Choroid plexus epithelial cell (primary cell): Measurements from ENCODE around the gene EEF1AKMT3.
A peak's percentile ranks its signal among the peaks of the same experiment; 100 is the strongest.

Experiments
- DNase-seq: peaks from one replicate; pipeline ENCODE4 v3.0.0-alpha.2; 2010; ENCODE audit warnings: low read depth
- H3K4me3 ChIP-seq: 2 replicates; pipeline ENCODE4 v1.5.1; 2011; ENCODE audit warnings: low read depth, mild to moderate bottlenecking, control low read depth, low read length, moderate library complexity
- CTCF ChIP-seq: conservative IDR thresholded peaks from 2 replicates; pipeline ENCODE4 v1.5.1; 2011; ENCODE audit warnings: low read depth, mild to moderate bottlenecking, control low read depth, inconsistent platforms, low read length, moderate library complexity

The EEF1AKMT3 gene

GRCh38 chr12:57763881-57764661 lies 8.3 kb upstream of the EEF1AKMT3 start:
- H3K4me3 ChIP-seq = no peak overlapping the region
- DNase-seq = no peak
- TF ChIP-seq CTCF = no peak

GRCh38 chr12:57764662-57765002 lies 7.8 kb upstream of the EEF1AKMT3 start:
- TF ChIP-seq CTCF = no peak
- DNase-seq = no peak
- peak overlapping the region; percentile 42 for H3K4me3 ChIP-seq

- peak overlapping the region; percentile 42 for H3K4me3 ChIP-seq
- DNase-seq = peak; percentile 29
- TF ChIP-seq CTCF = peak; percentile 48
Observed at GRCh38 chr12:57765003-57765697, 7.3 kb upstream of the EEF1AKMT3 start.

GRCh38 chr12:57765698-57766463 lies 6.5 kb upstream of the EEF1AKMT3 start:
- H3K4me3 ChIP-seq = peak overlapping the region; percentile 42
- DNase-seq = no peak
- no peak for TF ChIP-seq CTCF

GRCh38 chr12:57766464-57767304 lies 5.7 kb upstream of the EEF1AKMT3 start, which contains the start of gene CYP27B1:
TSS of gene CYP27B1 (minus strand) at chr12:57767078. CDS start at chr12:57767041, 37 bp downstream.
- TF ChIP-seq CTCF = no peak
- H3K4me3 ChIP-seq = peak within 1 kb of the TSS; percentile 38
- peak; percentile 44 for DNase-seq

GRCh38 chr12:57767305-57767698 lies 5.1 kb upstream of the EEF1AKMT3 start:
- TF ChIP-seq CTCF = no peak
- no peak for DNase-seq
- no peak overlapping the region for H3K4me3 ChIP-seq
